NCI-H345 treated with DMSO at 0.1 percent for 48 hours (cell line): Measurements from ENCODE around the gene TMEM266.

ENCODE experiments used
- DNase-seq: peaks from one replicate; lab custom pipeline; 2025; ENCODE audit not compliant: unreplicated experiment; lab: John Stamatoyannopoulos, UW

TMEM266 gene

GRCh38 chr15:76161153-76162035 is 101.6 kb downstream of the TMEM266 start:
- DNase-seq: no peak

GRCh38 chr15:76162036-76162398 is 102.2 kb downstream of the TMEM266 start:
- no peak for DNase-seq

GRCh38 chr15:76162784-76163456 is 103.1 kb downstream of the TMEM266 start:
- no peak for DNase-seq

- DNase-seq: no peak
Observed at GRCh38 chr15:76163457-76164295, 103.9 kb downstream of the TMEM266 start.

GRCh38 chr15:76164602-76165001 is 104.8 kb downstream of the TMEM266 start:
- no peak for DNase-seq

GRCh38 chr15:76165951-76166350 is 106.2 kb downstream of the TMEM266 start:
- DNase-seq: no peak

- no peak for DNase-seq
Observed at GRCh38 chr15:76168237-76168984, 108.6 kb downstream of the TMEM266 start.

GRCh38 chr15:76169018-76169417 is 109.2 kb downstream of the TMEM266 start:
- no peak for DNase-seq

GRCh38 chr15:76169911-76170800 is 110.4 kb downstream of the TMEM266 start:
- DNase-seq: no peak

GRCh38 chr15:76172782-76173181 is 113.0 kb downstream of the TMEM266 start:
- DNase-seq: no peak

GRCh38 chr15:76173317-76173834 is 113.6 kb downstream of the TMEM266 start:
- no peak for DNase-seq

- no peak for DNase-seq
Observed at GRCh38 chr15:76174654-76175053, 114.9 kb downstream of the TMEM266 start.

- no peak for DNase-seq
Observed at GRCh38 chr15:76175442-76175841, 115.7 kb downstream of the TMEM266 start.

- no peak for DNase-seq
Observed at GRCh38 chr15:76176059-76176458, 116.3 kb downstream of the TMEM266 start.

- no peak for DNase-seq
Observed at GRCh38 chr15:76176487-76177085, 116.8 kb downstream of the TMEM266 start.

GRCh38 chr15:76177491-76178040 is 117.8 kb downstream of the TMEM266 start:
- no peak for DNase-seq

GRCh38 chr15:76178296-76179000 is 118.7 kb downstream of the TMEM266 start:
- DNase-seq: no peak

- DNase-seq: no peak
Observed at GRCh38 chr15:76179023-76179422, 119.2 kb downstream of the TMEM266 start.
